CD4-positive, alpha-beta T cell treated with Interferon alpha-2 for 1 hour (primary cell): ENCODE data around the gene ITSN1.
"Not testable (repeated sequence)": the region's sequence is repeated elsewhere in the genome, so short reads cannot be mapped to it uniquely, and the experiment has no call there.

ENCODE experiments used
- DNase-seq, 2 donors: peaks; one replicate each; pipeline ENCODE4 v3.0.0-alpha.2; 2020 to 2022

Gene ITSN1

GRCh38 chr21:33901412-33902288, 259.3 kb downstream of the ITSN1 start:
- DNase-seq, result no peak

- no peak for DNase-seq
These were observed 260.0 kb downstream of the ITSN1 start for GRCh38 chr21:33902349-33902748.

GRCh38 chr21:33904041-33904440, 261.7 kb downstream of the ITSN1 start:
- DNase-seq, result no peak

GRCh38 chr21:33908760-33909159, 266.5 kb downstream of the ITSN1 start:
- no peak for DNase-seq

GRCh38 chr21:33909756-33910155, 267.5 kb downstream of the ITSN1 start:
- DNase-seq, result no peak

GRCh38 chr21:33914188-33914587, 271.9 kb downstream of the ITSN1 start:
- DNase-seq, result no peak

GRCh38 chr21:33915368-33916199, 273.3 kb downstream of the ITSN1 start, which contains the start of gene ATP5PO:
Gene ATP5PO, minus strand, starts transcription at chr21:33915804. Its CDS starts 41 bp downstream, at chr21:33915763.
- DNase-seq, result peak; percentile 96 to 97

GRCh38 chr21:33916200-33916567, 273.9 kb downstream of the ITSN1 start:
- no peak for DNase-seq

GRCh38 chr21:33917421-33917820, 275.1 kb downstream of the ITSN1 start:
- DNase-seq, result no peak

- peak; percentile 79 to 85 for DNase-seq
These were observed 281.9 kb downstream of the ITSN1 start for GRCh38 chr21:33924079-33924765.

GRCh38 chr21:33924766-33925100, 282.4 kb downstream of the ITSN1 start:
- no peak for DNase-seq

GRCh38 chr21:33926248-33926647, 283.9 kb downstream of the ITSN1 start:
- not testable (repeated sequence) for DNase-seq

- DNase-seq, result peak; percentile 68 to 83
These were observed 288.9 kb downstream of the ITSN1 start for GRCh38 chr21:33931052-33931798.

GRCh38 chr21:33931799-33932390, 289.6 kb downstream of the ITSN1 start:
- no peak for DNase-seq

- no peak for DNase-seq
These were observed 290.4 kb downstream of the ITSN1 start for GRCh38 chr21:33932731-33933130.

- DNase-seq, result peak; percentile 34 to 74
These were observed 294.2 kb downstream of the ITSN1 start for GRCh38 chr21:33936301-33937038.

- DNase-seq, result no peak
These were observed 294.8 kb downstream of the ITSN1 start for GRCh38 chr21:33937146-33937545.

GRCh38 chr21:33937931-33938339, 295.6 kb downstream of the ITSN1 start:
- peak; percentile 56 to 79 for DNase-seq

- no peak for DNase-seq
These were observed 296.1 kb downstream of the ITSN1 start for GRCh38 chr21:33938381-33938780.

- no peak for DNase-seq
These were observed 296.9 kb downstream of the ITSN1 start for GRCh38 chr21:33939226-33939625.

- no peak for DNase-seq
These were observed 298.0 kb downstream of the ITSN1 start for GRCh38 chr21:33940164-33940880.
